Measurements from ENCODE around the gene CDON. TPM values are rescaled to one million over a fixed set of nuclear protein-coding genes. Genes with fewer than 3 reads are reported as not detected.
A peak's percentile ranks its signal among the peaks of the same experiment; 100 is the strongest.

Gene CDON
- total and polyA plus RNA-seq, 2 of the 13 experiments (the other 11 are each of a cell fraction or from before 2014, with no cell fraction given): 9.6 to 12.8 TPM

DNA sequence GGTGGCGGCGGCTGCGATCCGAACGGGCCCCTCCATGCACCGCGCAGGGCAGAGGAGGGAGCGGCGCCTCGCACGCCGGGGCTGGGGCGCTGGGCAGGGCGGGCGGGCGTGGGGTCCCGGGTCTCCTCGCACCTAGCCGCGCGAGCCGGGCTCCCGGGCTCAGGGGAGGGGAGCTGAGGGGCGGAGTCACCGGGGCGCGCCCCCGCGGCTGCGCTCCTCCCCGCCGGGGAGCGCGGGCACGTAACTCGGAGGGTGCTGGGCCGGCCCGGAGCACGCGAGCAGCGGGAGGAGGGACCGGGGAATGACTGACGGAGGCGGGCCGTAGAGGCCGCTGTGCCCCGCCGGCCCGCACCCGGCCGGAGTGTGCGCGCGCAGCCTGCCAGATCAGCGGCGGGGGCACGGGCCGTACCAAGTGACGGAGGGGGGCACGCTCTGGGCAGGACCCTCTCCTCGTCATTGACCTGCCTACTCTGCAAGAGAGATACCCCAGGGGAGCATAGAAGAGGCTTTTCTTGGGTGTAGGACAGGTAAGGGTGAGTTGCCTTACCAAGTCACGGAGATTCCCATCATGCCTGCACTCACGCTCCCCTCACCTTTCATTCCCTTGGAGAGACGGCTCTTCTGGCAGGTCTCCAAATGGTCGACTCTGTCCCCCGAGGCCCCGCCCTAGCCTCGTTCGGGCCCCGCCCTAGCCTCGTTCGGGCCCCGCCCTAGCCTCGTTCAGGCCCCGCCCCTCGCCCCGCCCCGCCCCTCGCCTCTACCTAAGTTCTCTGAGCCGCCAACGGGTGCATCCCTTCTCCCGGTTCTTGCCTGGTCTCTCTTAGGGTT is at the start of gene CDON (continued):
- TF ChIP-seq, protein P1, sequence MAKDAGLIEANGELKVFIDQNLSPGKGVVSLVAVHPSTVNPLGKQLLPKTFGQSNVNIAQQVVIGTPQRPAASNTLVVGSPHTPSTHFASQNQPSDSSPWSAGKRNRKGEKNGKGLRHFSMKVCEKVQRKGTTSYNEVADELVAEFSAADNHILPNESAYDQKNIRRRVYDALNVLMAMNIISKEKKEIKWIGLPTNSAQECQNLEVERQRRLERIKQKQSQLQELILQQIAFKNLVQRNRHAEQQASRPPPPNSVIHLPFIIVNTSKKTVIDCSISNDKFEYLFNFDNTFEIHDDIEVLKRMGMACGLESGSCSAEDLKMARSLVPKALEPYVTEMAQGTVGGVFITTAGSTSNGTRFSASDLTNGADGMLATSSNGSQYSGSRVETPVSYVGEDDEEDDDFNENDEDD (CRISPR knock-in tag; IDR thresholded peaks at IDR 0.05; ENCODE audit: borderline replicate concordance): peak; percentile 72; the same call in 1 of the 2 replicates
- TF ChIP-seq, protein P2, sequence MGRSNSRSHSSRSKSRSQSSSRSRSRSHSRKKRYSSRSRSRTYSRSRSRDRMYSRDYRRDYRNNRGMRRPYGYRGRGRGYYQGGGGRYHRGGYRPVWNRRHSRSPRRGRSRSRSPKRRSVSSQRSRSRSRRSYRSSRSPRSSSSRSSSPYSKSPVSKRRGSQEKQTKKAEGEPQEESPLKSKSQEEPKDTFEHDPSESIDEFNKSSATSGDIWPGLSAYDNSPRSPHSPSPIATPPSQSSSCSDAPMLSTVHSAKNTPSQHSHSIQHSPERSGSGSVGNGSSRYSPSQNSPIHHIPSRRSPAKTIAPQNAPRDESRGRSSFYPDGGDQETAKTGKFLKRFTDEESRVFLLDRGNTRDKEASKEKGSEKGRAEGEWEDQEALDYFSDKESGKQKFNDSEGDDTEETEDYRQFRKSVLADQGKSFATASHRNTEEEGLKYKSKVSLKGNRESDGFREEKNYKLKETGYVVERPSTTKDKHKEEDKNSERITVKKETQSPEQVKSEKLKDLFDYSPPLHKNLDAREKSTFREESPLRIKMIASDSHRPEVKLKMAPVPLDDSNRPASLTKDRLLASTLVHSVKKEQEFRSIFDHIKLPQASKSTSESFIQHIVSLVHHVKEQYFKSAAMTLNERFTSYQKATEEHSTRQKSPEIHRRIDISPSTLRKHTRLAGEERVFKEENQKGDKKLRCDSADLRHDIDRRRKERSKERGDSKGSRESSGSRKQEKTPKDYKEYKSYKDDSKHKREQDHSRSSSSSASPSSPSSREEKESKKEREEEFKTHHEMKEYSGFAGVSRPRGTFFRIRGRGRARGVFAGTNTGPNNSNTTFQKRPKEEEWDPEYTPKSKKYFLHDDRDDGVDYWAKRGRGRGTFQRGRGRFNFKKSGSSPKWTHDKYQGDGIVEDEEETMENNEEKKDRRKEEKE (IDR thresholded peaks at IDR 0.05): no peak
- TF ChIP-seq ZNF891 (CRISPR knock-in tag; IDR thresholded peaks at IDR 0.05) (no peak), ZEB1 (IDR thresholded peaks at IDR 0.05; ENCODE audit: insufficient replicate concordance, low read depth) (peak; percentile 65), NFKBIZ (CRISPR knock-in tag; IDR thresholded peaks at IDR 0.05) (no peak), ZNF83 (CRISPR knock-in tag; IDR thresholded peaks at IDR 0.05; ENCODE audit: borderline replicate concordance) (0 out of 2 replicates have a peak, but pooled peaks have one; percentile 69), ZNF343 (CRISPR knock-in tag; IDR thresholded peaks at IDR 0.05) (0 out of 2 replicates have a peak, but pooled peaks have one; percentile 55), ZSCAN29 (CRISPR knock-in tag; conservative IDR thresholded peaks at IDR 0.05) (no peak), CENPT (CRISPR knock-in tag; IDR thresholded peaks at IDR 0.05; ENCODE audit: low read depth) (no peak), ZNF337 (CRISPR knock-in tag; IDR thresholded peaks at IDR 0.05; ENCODE audit: borderline replicate concordance, low read depth) (no peak), ZNF552 (CRISPR knock-in tag; IDR thresholded peaks at IDR 0.05; ENCODE audit: borderline replicate concordance) (0 out of 2 replicates have a peak, but pooled peaks have one; percentile 71), ZNF879 (CRISPR knock-in tag; IDR thresholded peaks at IDR 0.05) (no peak), EZH2 (conservative IDR thresholded peaks at IDR 0.05; ENCODE audit: low read depth, low read length) (no peak), SIX1 (CRISPR knock-in tag; IDR thresholded peaks at IDR 0.05; ENCODE audit: borderline replicate concordance) (no peak), ZKSCAN8 (CRISPR knock-in tag; IDR thresholded peaks at IDR 0.05; ENCODE audit: borderline replicate concordance) (0 out of 2 replicates have a peak, but pooled peaks have one; percentile 65)
- TF ChIP-seq, protein P3, sequence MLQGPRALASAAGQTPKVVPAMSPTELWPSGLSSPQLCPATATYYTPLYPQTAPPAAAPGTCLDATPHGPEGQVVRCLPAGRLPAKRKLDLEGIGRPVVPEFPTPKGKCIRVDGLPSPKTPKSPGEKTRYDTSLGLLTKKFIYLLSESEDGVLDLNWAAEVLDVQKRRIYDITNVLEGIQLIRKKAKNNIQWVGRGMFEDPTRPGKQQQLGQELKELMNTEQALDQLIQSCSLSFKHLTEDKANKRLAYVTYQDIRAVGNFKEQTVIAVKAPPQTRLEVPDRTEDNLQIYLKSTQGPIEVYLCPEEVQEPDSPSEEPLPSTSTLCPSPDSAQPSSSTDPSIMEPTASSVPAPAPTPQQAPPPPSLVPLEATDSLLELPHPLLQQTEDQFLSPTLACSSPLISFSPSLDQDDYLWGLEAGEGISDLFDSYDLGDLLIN (CRISPR knock-in tag; IDR thresholded peaks at IDR 0.05; ENCODE audit: borderline replicate concordance): peak; percentile 28; the same call in 1 of the 2 replicates
- TF ChIP-seq, protein P4, sequence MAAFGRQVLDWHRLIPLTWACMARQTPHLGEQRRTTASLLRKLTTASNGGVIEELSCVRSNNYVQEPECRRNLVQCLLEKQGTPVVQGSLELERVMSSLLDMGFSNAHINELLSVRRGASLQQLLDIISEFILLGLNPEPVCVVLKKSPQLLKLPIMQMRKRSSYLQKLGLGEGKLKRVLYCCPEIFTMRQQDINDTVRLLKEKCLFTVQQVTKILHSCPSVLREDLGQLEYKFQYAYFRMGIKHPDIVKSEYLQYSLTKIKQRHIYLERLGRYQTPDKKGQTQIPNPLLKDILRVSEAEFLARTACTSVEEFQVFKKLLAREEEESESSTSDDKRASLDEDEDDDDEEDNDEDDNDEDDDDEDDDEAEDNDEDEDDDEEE (CRISPR knock-in tag; IDR thresholded peaks at IDR 0.05): no peak

Data from HepG2 (cell line).